HG03108 (cell line): ENCODE results near the gene TAGLN.
A peak's percentile ranks its signal among the peaks of the same experiment; 100 is the strongest.
"Not testable (repeated sequence)": the region's sequence is repeated elsewhere in the genome, so short reads cannot be mapped to it uniquely, and the experiment has no call there.

Experiments
- ATAC-seq: cut with Tn5 transposase; IDR thresholded peaks from one replicate; pipeline ENCODE4 v1.9.1; 2021; ENCODE audit warnings: moderate library complexity; ENCODE audit not compliant: unreplicated experiment

TAGLN gene

GRCh38 chr11:117180661-117181585 lies 18.2 kb upstream of the TAGLN start:
- ATAC-seq: peak; percentile 24

- ATAC-seq: no peak
Observed at GRCh38 chr11:117181586-117182550, 17.3 kb upstream of the TAGLN start.

DNA sequence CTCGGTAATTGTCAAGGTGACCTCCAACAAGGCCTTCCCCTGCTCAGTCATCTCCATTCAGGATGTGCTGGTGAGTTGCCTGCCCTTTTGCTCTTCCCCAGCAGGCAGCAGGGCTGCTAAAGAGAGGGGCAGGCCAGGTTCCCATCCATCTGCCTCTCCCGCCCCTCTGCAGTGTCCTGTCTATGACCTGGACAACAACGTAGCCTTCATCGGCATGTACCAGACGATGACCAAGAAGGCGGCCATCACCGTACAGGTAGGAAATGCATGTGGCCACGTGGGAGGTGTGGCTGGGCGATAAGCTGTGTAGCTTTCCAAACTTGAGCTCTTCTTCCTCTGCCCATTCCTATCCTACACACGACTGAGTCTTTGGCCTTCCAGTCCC lies 16.6 kb upstream of the TAGLN start:
- no peak for ATAC-seq

- ATAC-seq: not testable (repeated sequence)
Observed at GRCh38 chr11:117183178-117183577, 16.0 kb upstream of the TAGLN start.

DNA sequence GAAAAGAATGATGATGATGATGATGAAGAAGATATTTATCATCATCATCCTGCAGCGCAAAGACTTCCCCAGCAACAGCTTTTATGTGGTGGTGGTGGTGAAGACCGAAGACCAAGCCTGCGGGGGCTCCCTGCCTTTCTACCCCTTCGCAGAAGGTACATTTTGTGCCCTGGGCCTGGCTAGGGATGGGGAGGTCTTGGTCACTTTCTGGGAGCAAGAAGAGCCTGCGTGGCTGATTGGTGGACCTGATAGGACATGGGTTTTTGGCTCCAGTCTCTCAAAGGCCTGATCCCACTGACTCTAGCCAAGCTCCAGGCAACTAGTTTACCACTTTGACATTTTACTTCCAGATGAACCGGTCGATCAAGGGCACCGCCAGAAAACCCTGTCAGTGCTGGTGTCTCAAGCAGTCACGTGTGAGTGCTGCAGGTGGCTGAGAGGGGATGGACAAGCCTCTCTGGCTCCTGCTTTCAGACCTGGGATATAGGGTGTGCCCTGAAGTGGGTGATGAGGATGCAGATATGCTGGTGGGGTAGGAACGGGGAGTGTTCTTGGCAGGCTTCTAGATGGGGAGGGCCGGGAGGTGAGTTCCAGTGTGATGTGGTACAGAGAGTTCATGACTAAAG lies 15.3 kb upstream of the TAGLN start:
- ATAC-seq: no peak

DNA sequence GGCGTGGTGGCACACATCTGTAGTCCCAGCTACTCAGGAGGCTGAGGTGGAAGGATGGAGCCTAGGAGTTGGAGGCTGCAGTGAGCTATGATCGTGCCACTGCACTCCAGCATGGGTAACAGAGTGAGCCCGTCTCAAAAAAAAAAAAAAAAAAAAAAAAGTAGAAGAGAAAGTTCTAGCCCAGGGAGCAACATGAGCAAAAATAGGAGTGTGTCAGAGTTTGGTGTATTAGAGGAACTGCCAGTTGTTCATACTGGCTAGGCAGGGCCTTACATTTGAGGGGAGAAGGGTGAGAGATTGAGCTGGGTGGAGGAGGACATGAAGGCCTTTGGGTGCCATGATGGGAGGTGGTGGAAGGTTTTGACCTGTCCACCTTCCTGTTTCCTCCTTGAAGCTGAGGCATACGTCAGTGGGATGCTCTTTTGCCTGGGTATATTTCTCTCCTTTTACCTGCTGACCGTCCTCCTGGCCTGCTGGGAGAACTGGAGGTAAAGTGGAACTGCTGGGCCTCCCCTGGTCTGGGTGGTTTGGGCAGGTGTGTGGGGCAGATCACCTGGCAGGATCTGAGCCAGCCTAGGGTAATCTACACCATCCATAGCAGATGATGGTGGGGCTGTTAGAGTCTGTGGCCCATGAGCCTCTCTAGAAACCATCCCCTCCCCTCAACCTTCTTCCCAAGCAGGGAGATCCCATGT lies 13.3 kb upstream of the TAGLN start:
- ATAC-seq: no peak

GRCh38 chr11:117186431-117186761 lies 12.8 kb upstream of the TAGLN start:
- ATAC-seq: no peak

DNA sequence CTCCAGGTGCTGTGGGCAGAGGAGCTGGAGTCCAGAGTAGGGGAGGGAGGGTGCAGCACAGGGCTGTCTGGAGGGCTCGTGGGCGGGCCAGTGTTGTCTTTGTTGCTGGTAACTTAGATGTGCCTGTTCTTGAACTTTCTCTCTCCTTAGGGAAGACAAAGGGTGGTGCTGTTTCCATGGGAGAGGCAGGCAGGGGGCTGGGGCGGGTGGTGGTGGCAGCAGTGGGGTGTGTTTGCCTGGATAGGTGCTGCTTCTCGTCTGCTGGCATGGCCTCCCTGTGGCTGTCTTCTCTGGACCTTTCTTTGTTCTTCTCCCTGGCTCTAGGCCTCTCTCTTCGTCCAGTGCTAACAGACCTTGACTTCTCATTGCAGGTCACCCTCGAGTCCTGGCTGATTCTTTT lies 12.2 kb upstream of the TAGLN start:
- no peak for ATAC-seq

DNA sequence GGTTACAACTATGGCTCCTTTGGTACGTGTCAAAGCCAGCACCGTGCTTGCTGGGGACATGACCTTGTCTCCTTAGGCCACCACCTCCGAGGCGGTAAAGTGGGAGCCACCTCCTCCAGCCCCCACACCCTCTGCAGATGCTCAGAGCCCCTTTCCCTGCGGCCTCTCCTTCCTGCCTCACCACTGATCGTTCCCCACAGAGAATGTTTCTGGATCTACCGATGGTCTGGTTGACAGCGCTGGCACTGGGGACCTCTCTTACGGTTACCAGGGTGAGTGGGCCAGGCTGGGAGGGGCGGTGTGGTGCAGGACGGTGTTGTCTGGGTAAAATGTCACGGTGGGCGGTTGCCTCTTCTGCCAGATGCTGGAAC lies 11.8 kb upstream of the TAGLN start:
- no peak for ATAC-seq

DNA sequence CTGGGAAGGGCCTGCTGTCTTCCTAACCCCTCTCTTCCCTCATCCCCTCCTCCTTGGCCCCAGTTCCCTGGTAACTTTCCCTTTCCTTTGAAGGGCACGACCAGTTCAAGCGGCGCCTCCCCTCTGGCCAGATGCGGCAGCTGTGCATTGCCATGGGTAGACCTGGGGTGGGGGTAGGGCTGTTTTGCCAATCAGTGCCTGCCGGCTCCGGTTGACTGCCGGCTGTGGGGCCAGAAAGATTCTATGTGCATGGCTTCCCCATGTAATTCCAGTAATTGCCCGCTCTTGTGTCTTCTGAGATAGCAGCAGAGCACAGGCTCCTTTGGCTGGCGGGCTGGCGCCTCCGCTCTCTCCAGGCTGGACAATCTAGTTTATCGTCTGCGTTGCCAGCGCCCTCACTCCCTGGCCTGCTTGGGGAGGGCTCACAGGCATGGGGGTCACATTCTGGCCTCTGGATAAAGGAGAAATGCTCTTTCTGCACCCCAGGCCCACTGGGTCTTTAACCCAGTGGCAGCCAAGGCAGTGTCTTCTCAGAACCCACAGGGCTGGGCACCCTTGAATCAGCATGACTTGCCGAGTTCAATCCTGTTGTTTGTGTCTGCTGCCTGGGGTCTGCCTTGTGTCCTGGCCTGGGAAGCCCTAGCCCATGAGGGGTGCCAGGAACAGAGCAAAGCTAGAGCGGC lies 11.2 kb upstream of the TAGLN start:
- no peak for ATAC-seq

DNA sequence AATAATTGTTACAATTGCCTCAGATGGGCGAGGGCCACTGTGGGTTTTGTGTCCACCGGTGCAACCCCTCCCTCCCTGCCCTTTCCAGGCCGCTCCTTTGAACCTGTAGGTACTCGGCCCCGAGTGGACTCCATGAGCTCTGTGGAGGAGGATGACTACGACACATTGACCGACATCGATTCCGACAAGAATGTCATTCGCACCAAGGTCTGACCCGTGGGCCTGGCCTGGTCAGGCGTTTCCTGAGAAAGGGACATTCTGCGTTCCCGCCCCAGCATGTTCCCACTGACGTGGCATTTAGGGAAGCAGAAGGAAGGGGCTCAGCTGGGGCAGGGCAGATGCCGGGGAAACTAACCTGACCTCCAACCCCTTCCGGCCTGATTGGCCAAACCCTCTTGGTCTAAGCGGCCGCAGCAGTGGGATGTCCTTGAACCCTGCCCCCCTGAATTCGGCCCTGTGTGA lies 10.5 kb upstream of the TAGLN start:
- no peak for ATAC-seq

GRCh38 chr11:117189191-117189940 lies 9.8 kb upstream of the TAGLN start:
- peak; percentile 62 for ATAC-seq

- no peak for ATAC-seq
Observed at GRCh38 chr11:117189941-117190544, 9.1 kb upstream of the TAGLN start.

GRCh38 chr11:117191680-117192400 lies 7.3 kb upstream of the TAGLN start:
- no peak for ATAC-seq

- ATAC-seq: no peak
Observed at GRCh38 chr11:117192401-117192875, 6.7 kb upstream of the TAGLN start.

DNA sequence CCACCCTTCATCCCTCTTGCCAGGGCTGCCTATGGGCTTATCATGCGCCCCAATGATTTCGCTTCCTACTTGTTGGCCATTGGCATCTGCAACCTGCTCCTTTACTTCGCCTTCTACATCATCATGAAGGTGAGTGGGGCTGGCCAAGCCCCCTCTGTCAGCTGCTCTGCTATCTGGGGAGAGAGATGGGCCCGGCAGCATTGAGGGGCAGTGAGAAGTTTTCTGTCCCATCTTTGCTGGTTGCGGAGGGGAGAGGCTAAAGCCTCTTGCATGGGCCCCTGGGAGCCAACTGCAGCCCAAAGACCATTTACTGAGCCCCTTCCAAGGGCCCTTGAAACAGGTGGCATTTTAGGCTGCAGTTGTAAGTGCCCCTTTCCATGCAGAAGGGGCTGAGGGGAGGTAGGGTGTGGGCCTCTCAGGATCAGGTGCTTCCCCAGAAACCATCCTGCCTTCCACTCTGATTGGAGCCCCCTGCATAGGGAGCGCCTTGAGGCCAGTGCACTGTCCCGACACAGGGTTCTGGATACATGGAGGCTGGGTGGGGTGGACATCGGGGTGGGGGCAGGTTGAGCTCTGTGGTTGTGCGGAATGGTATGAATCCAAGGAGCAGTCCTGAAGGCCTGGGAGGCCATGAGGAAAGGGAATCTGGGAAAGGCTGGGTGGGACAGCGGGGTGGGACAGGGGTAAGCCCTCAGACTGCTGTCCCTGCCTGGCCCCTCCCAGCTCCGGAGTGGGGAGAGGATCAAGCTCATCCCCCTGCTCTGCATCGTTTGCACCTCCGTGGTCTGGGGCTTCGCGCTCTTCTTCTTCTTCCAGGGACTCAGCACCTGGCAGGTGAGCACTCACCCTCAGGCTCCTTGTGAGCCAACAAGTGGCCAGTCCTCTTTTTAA lies 5.8 kb upstream of the TAGLN start:
- no peak for ATAC-seq

GRCh38 chr11:117194267-117194666 lies 4.9 kb upstream of the TAGLN start:
- no peak for ATAC-seq
